Measurements from ENCODE around the gene ASAP2.

ASAP2 gene

GRCh38 chr2:9318461-9319337 is 112.1 kb downstream of the ASAP2 start:
- H3K36me3 ChIP-seq (ENCODE audit: control insufficient read depth, insufficient read depth, low read length), result peaks cover 69% of the 10 kb centered on the region
- H3K27ac ChIP-seq (ENCODE audit: low read depth, low read length, severe bottlenecking), result no peak overlapping the region
- no peaks in the 10 kb centered on the region for H3K4me1 ChIP-seq (ENCODE audit: control insufficient read depth, insufficient read depth, low read length, poor library complexity, severe bottlenecking)
- no peaks in the 10 kb centered on the region for H3K9me3 ChIP-seq (ENCODE audit: control insufficient read depth, low read length)
- 95 to 96% methylated on average over 29 of the region's 29 CpGs for WGBS, 2 experiments (ENCODE audit: insufficient coverage in 2 of 2)
- H3K4me3 ChIP-seq (ENCODE audit: extremely low read depth, insufficient read depth, low read length, poor library complexity, severe bottlenecking), result no peak overlapping the region

- Histone ChIP-seq H3K4me1 (ENCODE audit: control insufficient read depth, insufficient read depth, low read length, poor library complexity, severe bottlenecking) (no peaks in the 10 kb centered on the region), H3K36me3 (ENCODE audit: control insufficient read depth, insufficient read depth, low read length) (peaks cover 75% of the 10 kb centered on the region), H3K9me3 (ENCODE audit: control insufficient read depth, low read length) (no peaks in the 10 kb centered on the region), H3K27ac (ENCODE audit: low read depth, low read length, severe bottlenecking) (no peak overlapping the region), H3K4me3 (ENCODE audit: extremely low read depth, insufficient read depth, low read length, poor library complexity, severe bottlenecking) (no peak overlapping the region)
- WGBS, 2 experiments (ENCODE audit: insufficient coverage in 2 of 2), result 89 to 95% methylated on average over 7 to 8 of the region's 8 CpGs
Measured at GRCh38 chr2:9319338-9319715, 112.7 kb downstream of the ASAP2 start.

GRCh38 chr2:9322576-9322975 is 116.0 kb downstream of the ASAP2 start:
- WGBS, 2 experiments (ENCODE audit: insufficient coverage in 2 of 2), result 96 to 98% methylated on average over 5 to 6 of the region's 7 CpGs

GRCh38 chr2:9325428-9325827 is 118.8 kb downstream of the ASAP2 start:
- 96 to 100% methylated on average over 1 to 3 of the region's 3 CpGs for WGBS, 2 experiments (ENCODE audit: insufficient coverage in 2 of 2)
- H3K36me3 ChIP-seq (ENCODE audit: control insufficient read depth, insufficient read depth, low read length), result peaks cover 67% of the 10 kb centered on the region
- H3K4me1 ChIP-seq (ENCODE audit: control insufficient read depth, insufficient read depth, low read length, poor library complexity, severe bottlenecking), result peaks cover 44% of the 10 kb centered on the region
- no peaks in the 10 kb centered on the region for H3K9me3 ChIP-seq (ENCODE audit: control insufficient read depth, low read length)
- H3K27ac ChIP-seq (ENCODE audit: low read depth, low read length, severe bottlenecking), result no peak overlapping the region
- no peak overlapping the region for H3K4me3 ChIP-seq (ENCODE audit: extremely low read depth, insufficient read depth, low read length, poor library complexity, severe bottlenecking)

More at GRCh38 chr2:9322576-9322975, 116.0 kb downstream of the ASAP2 start:
- Histone ChIP-seq H3K9me3 (ENCODE audit: control insufficient read depth, low read length) (no peaks in the 10 kb centered on the region), H3K36me3 (ENCODE audit: control insufficient read depth, insufficient read depth, low read length) (peaks cover 74% of the 10 kb centered on the region), H3K27ac (ENCODE audit: low read depth, low read length, severe bottlenecking) (no peak overlapping the region), H3K4me1 (ENCODE audit: control insufficient read depth, insufficient read depth, low read length, poor library complexity, severe bottlenecking) (peaks cover 17% of the 10 kb centered on the region), H3K4me3 (ENCODE audit: extremely low read depth, insufficient read depth, low read length, poor library complexity, severe bottlenecking) (no peak overlapping the region)

- Histone ChIP-seq H3K36me3 (ENCODE audit: control insufficient read depth, insufficient read depth, low read length) (peaks cover 61% of the 10 kb centered on the region), H3K27ac (ENCODE audit: low read depth, low read length, severe bottlenecking) (peak overlapping the region; percentile 57), H3K4me3 (ENCODE audit: extremely low read depth, insufficient read depth, low read length, poor library complexity, severe bottlenecking) (no peak overlapping the region), H3K9me3 (ENCODE audit: control insufficient read depth, low read length) (no peaks in the 10 kb centered on the region), H3K4me1 (ENCODE audit: control insufficient read depth, insufficient read depth, low read length, poor library complexity, severe bottlenecking) (peaks cover 58% of the 10 kb centered on the region)
- WGBS, 2 experiments (ENCODE audit: insufficient coverage in 2 of 2), result 58 to 70% methylated on average over 2 to 3 of the region's 3 CpGs
Measured at GRCh38 chr2:9326975-9327374, 120.4 kb downstream of the ASAP2 start.

GRCh38 chr2:9327873-9328352 is 121.3 kb downstream of the ASAP2 start:
- H3K4me1 ChIP-seq (ENCODE audit: control insufficient read depth, insufficient read depth, low read length, poor library complexity, severe bottlenecking), result peaks cover 65% of the 10 kb centered on the region
- WGBS, 2 experiments (ENCODE audit: insufficient coverage in 2 of 2), result 94% methylated on average over 3 of the region's 5 CpGs
- peak overlapping the region; percentile 57 for H3K27ac ChIP-seq (ENCODE audit: low read depth, low read length, severe bottlenecking)
- H3K4me3 ChIP-seq (ENCODE audit: extremely low read depth, insufficient read depth, low read length, poor library complexity, severe bottlenecking), result no peak overlapping the region
- H3K9me3 ChIP-seq (ENCODE audit: control insufficient read depth, low read length), result no peaks in the 10 kb centered on the region
- H3K36me3 ChIP-seq (ENCODE audit: control insufficient read depth, insufficient read depth, low read length), result peaks cover 56% of the 10 kb centered on the region

GRCh38 chr2:9328931-9329330 is 122.3 kb downstream of the ASAP2 start:
- 89 to 92% methylated on average over 5 of the region's 5 CpGs for WGBS, 2 experiments (ENCODE audit: insufficient coverage in 2 of 2)
- Histone ChIP-seq H3K4me1 (ENCODE audit: control insufficient read depth, insufficient read depth, low read length, poor library complexity, severe bottlenecking) (peaks cover 65% of the 10 kb centered on the region), H3K9me3 (ENCODE audit: control insufficient read depth, low read length) (no peaks in the 10 kb centered on the region), H3K36me3 (ENCODE audit: control insufficient read depth, insufficient read depth, low read length) (peaks cover 51% of the 10 kb centered on the region), H3K27ac (ENCODE audit: low read depth, low read length, severe bottlenecking) (no peak overlapping the region), H3K4me3 (ENCODE audit: extremely low read depth, insufficient read depth, low read length, poor library complexity, severe bottlenecking) (no peak overlapping the region)

- no peak overlapping the region for H3K27ac ChIP-seq (ENCODE audit: low read depth, low read length, severe bottlenecking)
- peaks cover 49% of the 10 kb centered on the region for H3K36me3 ChIP-seq (ENCODE audit: control insufficient read depth, insufficient read depth, low read length)
- 96 to 97% methylated on average over 5 of the region's 5 CpGs for WGBS, 2 experiments (ENCODE audit: insufficient coverage in 2 of 2)
- H3K4me1 ChIP-seq (ENCODE audit: control insufficient read depth, insufficient read depth, low read length, poor library complexity, severe bottlenecking), result peaks cover 65% of the 10 kb centered on the region
- no peaks in the 10 kb centered on the region for H3K9me3 ChIP-seq (ENCODE audit: control insufficient read depth, low read length)
- H3K4me3 ChIP-seq (ENCODE audit: extremely low read depth, insufficient read depth, low read length, poor library complexity, severe bottlenecking), result no peak overlapping the region
Measured at GRCh38 chr2:9329497-9329896, 122.9 kb downstream of the ASAP2 start.

GRCh38 chr2:9330612-9331270 is 124.1 kb downstream of the ASAP2 start:
- peak overlapping the region; percentile 19 for H3K27ac ChIP-seq (ENCODE audit: low read depth, low read length, severe bottlenecking)
- H3K4me1 ChIP-seq (ENCODE audit: control insufficient read depth, insufficient read depth, low read length, poor library complexity, severe bottlenecking), result peaks cover 65% of the 10 kb centered on the region
- 92 to 94% methylated on average over 17 to 18 of the region's 19 CpGs for WGBS, 2 experiments (ENCODE audit: insufficient coverage in 2 of 2)
- H3K9me3 ChIP-seq (ENCODE audit: control insufficient read depth, low read length), result no peaks in the 10 kb centered on the region
- peaks cover 50% of the 10 kb centered on the region for H3K36me3 ChIP-seq (ENCODE audit: control insufficient read depth, insufficient read depth, low read length)
- no peak overlapping the region for H3K4me3 ChIP-seq (ENCODE audit: extremely low read depth, insufficient read depth, low read length, poor library complexity, severe bottlenecking)

GRCh38 chr2:9331704-9332103 is 125.1 kb downstream of the ASAP2 start:
- peak overlapping the region; percentile 70 for H3K27ac ChIP-seq (ENCODE audit: low read depth, low read length, severe bottlenecking)
- 17 to 48% methylated on average over 1 to 7 of the region's 7 CpGs for WGBS, 2 experiments (ENCODE audit: insufficient coverage in 2 of 2)
- H3K4me3 ChIP-seq (ENCODE audit: extremely low read depth, insufficient read depth, low read length, poor library complexity, severe bottlenecking), result no peak overlapping the region
- H3K9me3 ChIP-seq (ENCODE audit: control insufficient read depth, low read length), result no peaks in the 10 kb centered on the region
- peaks cover 57% of the 10 kb centered on the region for H3K4me1 ChIP-seq (ENCODE audit: control insufficient read depth, insufficient read depth, low read length, poor library complexity, severe bottlenecking)
- H3K36me3 ChIP-seq (ENCODE audit: control insufficient read depth, insufficient read depth, low read length), result peaks cover 55% of the 10 kb centered on the region

Measured in mesodermal cell (in vitro differentiated cells).